EH (cell line): ENCODE results near the gene ZMAT3.

Experiments
- DNase-seq: peaks from one replicate; pipeline ENCODE4 v3.0.0-alpha.2; 2015; ENCODE audit warnings: low read depth

Gene ZMAT3

DNA sequence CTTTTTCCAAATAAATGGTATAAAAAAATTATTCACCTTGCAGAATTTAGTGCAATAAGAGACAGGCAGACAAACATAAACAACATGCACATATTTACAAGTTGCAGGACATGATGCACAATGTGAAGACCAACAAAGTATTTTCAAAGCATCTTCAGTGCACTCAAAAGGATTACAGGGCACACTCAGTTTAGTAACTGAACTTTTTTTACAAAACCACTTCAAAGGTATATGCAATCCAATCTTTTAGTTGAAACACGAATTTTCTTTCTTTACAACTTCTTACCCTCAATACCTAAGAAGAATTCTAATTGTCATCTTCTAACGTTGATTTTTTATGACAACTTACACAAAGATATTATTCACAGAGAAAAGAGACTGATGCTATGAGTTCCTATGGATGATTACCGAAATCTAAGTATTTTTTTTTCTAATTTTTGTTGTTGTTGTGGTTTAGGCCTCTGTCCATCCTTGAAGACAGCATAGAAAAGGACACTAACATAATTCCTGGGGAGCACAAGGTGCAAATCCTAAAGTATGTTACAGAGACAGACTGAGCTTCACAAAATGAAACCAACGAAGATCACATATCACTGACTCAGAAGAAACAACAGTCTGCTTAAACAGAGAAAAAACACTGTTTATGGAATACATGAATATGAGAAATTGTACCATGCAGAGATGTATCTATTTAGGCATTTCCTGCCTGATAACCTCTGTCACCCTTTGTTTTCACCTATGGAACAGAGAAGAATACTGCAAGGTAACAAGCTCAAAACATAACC, 50.3 kb downstream of the ZMAT3 start:
- DNase-seq = no peak

DNA sequence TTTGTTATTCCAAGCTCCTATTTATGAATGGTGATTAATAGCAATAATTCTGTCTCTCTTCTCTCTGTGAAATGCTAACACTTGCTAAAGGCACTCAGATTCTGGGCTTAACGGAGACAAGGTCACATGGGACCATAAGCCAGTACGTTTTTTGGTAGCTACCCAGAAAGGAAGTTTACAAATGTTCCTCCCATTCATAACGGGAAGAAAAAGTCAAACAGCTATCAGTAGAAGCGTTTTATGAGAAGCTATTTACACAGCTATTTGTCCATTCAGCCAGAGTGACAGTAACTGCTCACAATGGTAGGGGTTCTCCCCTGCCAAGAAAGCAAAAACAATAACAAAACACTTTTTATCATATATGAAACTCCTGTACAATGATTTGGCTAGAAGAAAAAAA, 51.5 kb downstream of the ZMAT3 start:
- DNase-seq = no peak

DNA sequence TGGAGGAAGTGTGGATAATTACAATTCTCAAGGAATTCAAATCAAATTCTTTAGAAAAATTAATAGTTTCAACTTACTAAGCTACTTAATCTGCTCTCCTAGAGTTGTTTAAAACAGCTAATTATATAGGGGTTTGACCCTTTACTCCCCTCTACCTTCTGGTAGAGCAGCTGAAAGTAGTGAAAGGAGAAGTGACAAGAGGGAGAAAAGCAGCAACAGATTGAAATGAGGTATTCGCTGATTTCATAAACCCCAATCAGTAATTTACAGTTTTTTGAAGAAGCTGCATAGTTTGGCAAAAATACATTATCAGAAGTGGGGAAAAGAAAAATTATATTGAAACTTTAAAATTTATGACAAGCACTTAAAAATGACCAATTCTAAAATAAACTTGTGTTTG, 52.8 kb downstream of the ZMAT3 start:
- DNase-seq = no peak

GRCh38 chr3:179016979-179017670, 54.5 kb downstream of the ZMAT3 start:
- no peak for DNase-seq

DNA sequence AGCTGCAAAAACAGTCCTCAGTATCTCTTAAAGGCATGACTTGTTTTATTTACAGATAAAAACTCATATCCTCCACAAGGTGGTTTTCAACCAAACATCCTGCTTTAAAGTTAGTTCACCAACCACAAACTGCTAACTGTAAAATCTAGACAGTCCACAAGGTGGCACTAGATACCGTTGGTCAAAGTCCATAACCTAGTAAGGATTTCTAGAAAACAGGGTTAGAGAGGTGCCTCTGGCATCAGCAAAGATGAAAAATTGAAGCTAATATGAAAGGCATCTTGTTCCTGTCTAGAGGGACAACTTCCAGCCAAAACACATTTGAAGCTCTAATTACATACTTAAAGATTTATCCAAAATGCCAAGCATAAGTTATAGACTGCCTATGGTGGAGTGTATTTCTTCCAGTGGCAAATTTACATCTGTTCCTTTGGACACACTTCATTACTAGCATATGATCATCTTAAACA, 56.0 kb downstream of the ZMAT3 start:
- peak; percentile 82 for DNase-seq

- DNase-seq = no peak
These were observed 65.9 kb downstream of the ZMAT3 start for GRCh38 chr3:179005706-179006105.

GRCh38 chr3:179005213-179005612, 66.4 kb downstream of the ZMAT3 start:
- no peak for DNase-seq

DNA sequence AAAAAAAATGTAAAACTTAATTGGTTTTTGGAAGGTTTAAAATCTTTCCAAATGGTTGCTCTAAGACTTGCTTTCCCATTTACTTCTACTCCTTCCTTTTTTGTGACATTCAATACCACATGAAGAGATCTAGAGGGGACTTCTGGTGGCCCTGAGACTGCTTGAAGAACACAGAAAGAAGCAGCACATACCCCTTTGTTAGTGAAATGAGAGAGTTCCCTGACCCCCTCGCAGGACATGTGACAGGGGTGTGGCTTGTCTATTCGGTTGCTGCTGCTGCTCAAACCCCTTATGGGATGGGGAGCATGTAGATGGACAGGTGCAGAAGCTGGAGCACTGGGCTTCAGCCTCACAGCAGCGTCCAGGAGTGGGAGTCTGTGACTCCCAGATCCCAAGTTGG, 71.0 kb downstream of the ZMAT3 start:
- no peak for DNase-seq

GRCh38 chr3:179000144-179000543, 71.5 kb downstream of the ZMAT3 start:
- peak; percentile 45 for DNase-seq

GRCh38 chr3:178996399-178996798, 75.2 kb downstream of the ZMAT3 start:
- DNase-seq = no peak

GRCh38 chr3:178990293-178990692, 81.3 kb downstream of the ZMAT3 start:
- DNase-seq = no peak

DNA sequence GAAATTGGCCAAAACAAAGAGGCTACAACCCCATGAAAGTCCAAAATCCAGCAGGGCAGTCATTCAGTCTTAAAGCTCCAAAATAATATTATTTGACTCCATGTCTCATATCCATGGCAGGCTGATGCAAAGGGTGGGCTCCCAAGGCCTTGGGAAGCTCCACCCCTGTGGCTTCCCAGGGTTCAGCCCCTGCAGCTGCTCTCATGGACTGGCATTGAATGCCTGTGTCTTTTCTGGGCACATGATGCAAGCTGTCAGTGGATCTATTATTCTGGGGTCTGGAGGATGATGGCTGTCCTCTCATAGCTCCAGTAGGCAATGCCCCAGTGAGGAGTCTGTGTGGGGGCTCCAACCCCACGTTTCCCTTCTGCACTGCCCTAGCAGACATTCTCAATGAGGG, 81.8 kb downstream of the ZMAT3 start:
- no peak for DNase-seq

GRCh38 chr3:178987745-178988144, 83.9 kb downstream of the ZMAT3 start:
- DNase-seq = no peak

- DNase-seq = no peak
These were observed 85.2 kb downstream of the ZMAT3 start for GRCh38 chr3:178986456-178986855.

DNA sequence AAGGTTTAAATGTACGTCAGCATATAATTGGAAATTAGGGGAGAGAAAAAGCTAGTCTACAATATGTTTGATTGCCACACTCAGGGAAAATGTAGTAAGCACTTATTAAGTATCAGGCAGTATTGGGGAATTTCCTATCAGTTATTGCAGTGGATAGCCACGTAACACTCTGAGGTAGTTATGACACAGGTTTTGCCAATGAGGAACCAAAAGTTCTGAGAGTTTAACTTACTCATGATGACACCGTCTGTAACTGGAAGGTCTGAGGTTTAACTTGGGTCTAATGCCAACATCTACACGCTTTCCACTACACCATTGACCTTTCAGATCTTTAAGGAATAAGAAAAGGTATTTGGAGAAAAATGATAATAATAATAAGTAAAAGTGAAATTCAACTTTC, 89.5 kb downstream of the ZMAT3 start:
- no peak for DNase-seq

DNA sequence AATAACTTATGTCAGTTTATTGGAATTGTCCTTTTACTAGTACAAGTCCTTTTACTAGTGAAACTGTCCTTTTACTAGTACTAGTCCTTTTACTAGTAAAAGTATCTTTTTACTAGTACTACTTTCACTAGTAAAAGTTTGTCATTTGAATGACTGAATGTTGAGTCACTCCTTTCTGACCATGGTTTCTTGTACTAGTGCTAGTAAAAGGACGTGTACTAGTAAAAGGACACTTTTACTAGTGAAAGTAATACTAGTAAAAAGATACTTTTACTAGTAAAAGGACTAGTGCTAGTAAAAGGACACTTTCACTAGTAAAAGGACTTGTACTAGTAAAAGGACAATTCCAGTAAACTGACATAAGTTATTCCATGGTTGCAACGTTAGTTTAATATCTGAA, 96.3 kb downstream of the ZMAT3 start:
- no peak for DNase-seq

- DNase-seq = peak; percentile 9
These were observed 100.0 kb downstream of the ZMAT3 start for GRCh38 chr3:178971614-178972013.

GRCh38 chr3:178969004-178969700, 102.5 kb downstream of the ZMAT3 start:
- DNase-seq = no peak
